Osteoblast (primary cell): ENCODE results near the gene SLFN5. TPM values are rescaled to one million over a fixed set of nuclear protein-coding genes. Genes with fewer than 3 reads are reported as not detected.

Experiments used
- DNase-seq: peaks from one replicate; pipeline ENCODE4 v3.0.0; 2011; ENCODE audit warnings: low spot score, mixed read lengths; ENCODE audit not compliant: insufficient read length; ENCODE audit errors: missing footprints
- H2AFZ ChIP-seq: 2 replicates; pipeline ENCODE4 v1.6.0; 2011; ENCODE audit warnings: mild to moderate bottlenecking, low read length
- H3K27ac ChIP-seq: 2 replicates; pipeline ENCODE4 v1.5.1; 2011; ENCODE audit warnings: mild to moderate bottlenecking, low read depth, low read length, moderate library complexity
- H3K27me3 ChIP-seq: 2 replicates; pipeline ENCODE4 v1.6.0; 2012; ENCODE audit warnings: mild to moderate bottlenecking, control low read depth, inconsistent platforms, low read length, moderate library complexity; ENCODE audit not compliant: insufficient read depth
- H3K36me3 ChIP-seq: 2 replicates; pipeline ENCODE4 v1.5.1; 2011; ENCODE audit warnings: mild to moderate bottlenecking, low read length, control low read depth, moderate library complexity; ENCODE audit not compliant: insufficient read depth
- H3K4me1 ChIP-seq: 2 replicates; pipeline ENCODE4 v1.5.1; 2011; ENCODE audit warnings: mild to moderate bottlenecking, low read length, control low read depth, moderate library complexity; ENCODE audit not compliant: insufficient read depth
- H3K4me2 ChIP-seq: 2 replicates; pipeline ENCODE4 v1.6.0; 2011; ENCODE audit warnings: mild to moderate bottlenecking, low read length; ENCODE audit not compliant: insufficient read depth
- H3K4me3 ChIP-seq: fragments of 200-600 bp; sonication (generic); 3 replicates; pipeline ENCODE4 v1.5.1; 2012; ENCODE audit warnings: mild to moderate bottlenecking, low read length, inconsistent platforms; ENCODE audit not compliant: insufficient read depth
- H3K79me2 ChIP-seq: 2 replicates; pipeline ENCODE4 v1.6.0; 2012; ENCODE audit warnings: mild to moderate bottlenecking, low read length, control low read depth, inconsistent platforms; ENCODE audit not compliant: insufficient read depth
- H3K9me3 ChIP-seq: 2 replicates; pipeline ENCODE4 v1.5.1; 2011; ENCODE audit warnings: low read depth, low read length, control low read depth
- H4K20me1 ChIP-seq: 2 replicates; pipeline ENCODE4 v1.6.0; 2012; ENCODE audit warnings: mild to moderate bottlenecking, low read length, control low read depth; ENCODE audit not compliant: insufficient read depth
- CTCF ChIP-seq: IDR thresholded peaks from 2 replicates; pipeline ENCODE4 v1.5.1; 2011; ENCODE audit warnings: mild to moderate bottlenecking, low read depth, low read length, moderate library complexity; ENCODE audit errors: extremely low read depth
- total RNA-seq: library from RNA; depleted of rRNA; stranded (reverse); fragments of >200 nt; gene quantifications from 2 replicates; pipeline ENCODE4 v1.2.3, GENCODE V29; 2012

SLFN5 gene
- total RNA-seq, 1 donor, result 211 TPM

- Histone ChIP-seq H3K27me3 (peaks cover 34% of the 10 kb centered on the region), H3K27ac (peak overlapping the region; percentile 4), H4K20me1 (peaks cover 6% of the 10 kb centered on the region), H3K36me3 (no peaks in the 10 kb centered on the region), H3K79me2 (no peaks in the 10 kb centered on the region), H3K4me2 (peak overlapping the region; percentile 44), H3K4me1 (peaks cover 19% of the 10 kb centered on the region), H3K9me3 (no peaks in the 10 kb centered on the region), H3K4me3 (no peak overlapping the region), H2AFZ (no peak overlapping the region)
- no peak for DNase-seq
- no peak for TF ChIP-seq CTCF
Measured at GRCh38 chr17:35314415-35315216, 71.7 kb downstream of the SLFN5 start.

DNA sequence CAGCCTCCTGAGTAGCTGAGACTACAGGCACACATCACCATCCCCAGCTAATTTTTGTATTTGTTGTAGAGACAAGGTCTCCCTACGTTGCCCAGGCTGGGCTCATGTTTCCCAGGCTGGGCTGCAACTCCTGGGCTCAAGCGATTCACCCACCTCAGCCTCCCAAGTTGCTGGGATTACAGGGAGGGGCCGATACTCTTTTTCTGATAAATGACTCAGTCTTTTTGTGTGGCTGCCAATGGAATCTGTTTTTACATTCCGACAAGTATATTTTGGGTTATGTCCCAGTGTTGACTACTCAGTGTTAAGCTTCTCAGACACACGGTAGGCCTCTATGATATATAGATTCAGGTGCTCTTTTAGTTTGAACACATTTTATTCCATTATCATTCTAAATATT is 72.4 kb downstream of the SLFN5 start:
- no peaks in the 10 kb centered on the region for H3K79me2 ChIP-seq
- peak overlapping the region; percentile 4 for H3K27ac ChIP-seq
- peak overlapping the region; percentile 44 for H3K4me2 ChIP-seq
- no peak overlapping the region for H2AFZ ChIP-seq
- peaks cover 41% of the 10 kb centered on the region for H3K27me3 ChIP-seq
- no peak overlapping the region for H3K4me3 ChIP-seq
- no peaks in the 10 kb centered on the region for H3K9me3 ChIP-seq
- H3K36me3 ChIP-seq, result no peaks in the 10 kb centered on the region
- peaks cover 19% of the 10 kb centered on the region for H3K4me1 ChIP-seq
- peak; percentile 34 for DNase-seq
- TF ChIP-seq CTCF, result no peak
- peaks cover 6% of the 10 kb centered on the region for H4K20me1 ChIP-seq

DNA sequence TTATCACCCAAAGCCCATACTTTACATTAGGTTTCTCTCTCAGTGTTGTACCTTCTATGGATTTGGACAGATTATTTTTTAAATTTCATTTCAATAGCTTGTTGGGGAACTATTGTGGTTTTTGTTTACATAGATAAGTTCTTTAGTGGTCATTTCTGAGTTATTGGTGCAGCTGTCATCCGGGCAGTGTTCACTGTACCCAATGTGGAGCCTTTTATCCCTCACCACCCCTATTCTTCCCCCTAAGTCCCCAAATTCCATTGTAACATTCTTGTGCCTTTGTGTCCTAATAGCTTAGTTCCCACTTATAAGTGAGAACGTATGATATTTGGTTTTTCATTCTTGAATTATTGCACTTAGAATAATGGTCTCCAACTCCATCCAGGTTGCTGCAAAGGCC is 73.1 kb downstream of the SLFN5 start:
- Histone ChIP-seq H3K4me3 (no peak overlapping the region), H3K27ac (no peak overlapping the region), H3K4me1 (peaks cover 19% of the 10 kb centered on the region), H4K20me1 (peaks cover 6% of the 10 kb centered on the region), H3K4me2 (no peak overlapping the region), H3K27me3 (peaks cover 41% of the 10 kb centered on the region), H3K36me3 (no peaks in the 10 kb centered on the region), H3K9me3 (no peaks in the 10 kb centered on the region), H2AFZ (no peak overlapping the region), H3K79me2 (no peaks in the 10 kb centered on the region)
- no peak for DNase-seq
- no peak for TF ChIP-seq CTCF

DNA sequence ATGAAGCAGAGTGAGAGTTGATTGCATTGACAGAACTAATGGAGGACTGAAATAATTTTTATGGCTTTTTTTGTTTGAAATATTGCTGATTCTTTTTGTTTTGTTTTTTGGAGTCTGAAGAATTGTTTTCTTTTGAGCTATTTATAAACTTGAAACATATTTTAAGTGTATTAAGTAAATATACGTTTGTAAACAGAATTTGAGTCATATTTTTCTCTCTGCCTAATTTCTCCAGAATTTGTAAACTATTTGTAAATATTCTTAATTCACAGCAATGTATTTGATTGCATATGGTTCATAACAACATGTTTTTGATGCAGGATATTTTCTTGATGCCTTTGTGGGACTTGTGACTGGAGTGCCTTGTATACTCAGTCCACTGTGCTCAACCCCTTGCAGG is 79.9 kb downstream of the SLFN5 start:
- H2AFZ ChIP-seq, result no peak overlapping the region
- no peak for DNase-seq
- no peaks in the 10 kb centered on the region for H3K4me1 ChIP-seq
- no peak overlapping the region for H3K27ac ChIP-seq
- TF ChIP-seq CTCF, result no peak
- H3K27me3 ChIP-seq, result peaks cover 30% of the 10 kb centered on the region
- H4K20me1 ChIP-seq, result no peaks in the 10 kb centered on the region
- H3K9me3 ChIP-seq, result no peaks in the 10 kb centered on the region
- no peak overlapping the region for H3K4me2 ChIP-seq
- H3K79me2 ChIP-seq, result no peaks in the 10 kb centered on the region
- H3K4me3 ChIP-seq, result no peak overlapping the region
- no peaks in the 10 kb centered on the region for H3K36me3 ChIP-seq

Other genes starting within 250 kb of the SLFN5 start
- 15.2 and 15.6 TPM in 2 replicates for gene RFFL, start 179.4 kb upstream of the SLFN5 start, total RNA-seq
- gene RAD51D, start 123.2 kb upstream of the SLFN5 start, total RNA-seq, result 14.8 and 19.7 TPM in 2 replicates
- not detected in 2 replicates for gene FNDC8, start 121.5 kb upstream of the SLFN5 start, total RNA-seq
- 13.3 and 15.6 TPM in 2 replicates for gene NLE1, start 100.8 kb upstream of the SLFN5 start, total RNA-seq
- not detected in 2 replicates for gene UNC45B, start 95.3 kb upstream of the SLFN5 start, total RNA-seq
- gene SLC35G3, start 48.7 kb upstream of the SLFN5 start, total RNA-seq, result not detected in 2 replicates
- 52.8 and 62.2 TPM in 2 replicates for gene SLFN11, start 130.5 kb downstream of the SLFN5 start, total RNA-seq
- gene SLFN12, start 189.4 kb downstream of the SLFN5 start, total RNA-seq, result 19.9 and 25.6 TPM in 2 replicates
- gene SLFN13, start 205.7 kb downstream of the SLFN5 start, total RNA-seq, result 2.1 and 2.5 TPM in 2 replicates